C4-2B (cell line): ENCODE data around the gene MKI67.

Experiments used
- H3K27ac ChIP-seq: fragments of 450-650 bp; 2 replicates; pipeline ENCODE4 v1.5.1; 2017
- CTCF ChIP-seq: fragments of 450-650 bp; conservative IDR thresholded peaks from 2 replicates; pipeline ENCODE4 v1.5.1; 2017; ENCODE audit warnings: mild to moderate bottlenecking
- ZFX ChIP-seq: fragments of 450-650 bp; IDR thresholded peaks from 2 replicates; pipeline ENCODE4 v1.6.1; 2017

MKI67 gene

GRCh38 chr10:128166151-128166550, 39.9 kb upstream of the MKI67 start:
- TF ChIP-seq ZFX (no peak), CTCF (no peak)
- no peak overlapping the region for H3K27ac ChIP-seq

GRCh38 chr10:128165536-128165935, 39.3 kb upstream of the MKI67 start:
- TF ChIP-seq ZFX (no peak), CTCF (no peak)
- no peak overlapping the region for H3K27ac ChIP-seq

- TF ChIP-seq ZFX, result no peak
- TF ChIP-seq CTCF, result no peak
- H3K27ac ChIP-seq, result no peak overlapping the region
Measured at GRCh38 chr10:128163701-128164100, 37.5 kb upstream of the MKI67 start.

GRCh38 chr10:128161031-128161430, 34.8 kb upstream of the MKI67 start:
- TF ChIP-seq CTCF (no peak), ZFX (no peak)
- H3K27ac ChIP-seq, result no peak overlapping the region

- no peak for TF ChIP-seq ZFX
- TF ChIP-seq CTCF, result no peak
- H3K27ac ChIP-seq, result no peak overlapping the region
Measured at GRCh38 chr10:128160297-128160711, 34.1 kb upstream of the MKI67 start.

GRCh38 chr10:128158021-128158795, 32.0 kb upstream of the MKI67 start:
- TF ChIP-seq CTCF (no peak), ZFX (no peak)
- H3K27ac ChIP-seq, result no peak overlapping the region

GRCh38 chr10:128156999-128157755, 31.0 kb upstream of the MKI67 start:
- no peak overlapping the region for H3K27ac ChIP-seq
- TF ChIP-seq CTCF, result no peak
- no peak for TF ChIP-seq ZFX
